Endodermal cell (in vitro differentiated cells): ENCODE data around the gene WDR47. TPM values are rescaled to one million over a fixed set of nuclear protein-coding genes. Genes with fewer than 3 reads are reported as not detected.

Source experiments
- DNase-seq: peaks from one replicate; pipeline ENCODE4 v3.0.0-alpha.2; 2017
- H3K27ac ChIP-seq: 2 replicates; pipeline ENCODE4 v1.5.1; 2013; ENCODE audit warnings: mild to moderate bottlenecking, low read depth, low read length, moderate library complexity
- H3K27me3 ChIP-seq: 2 replicates; pipeline ENCODE4 v1.6.1; 2013; ENCODE audit warnings: mild to moderate bottlenecking, low read length, moderate library complexity; ENCODE audit not compliant: insufficient read depth, control insufficient read depth, poor library complexity, severe bottlenecking
- H3K36me3 ChIP-seq: 2 replicates; pipeline ENCODE4 v1.7.0; 2013; ENCODE audit warnings: mild to moderate bottlenecking, low read length, moderate library complexity; ENCODE audit not compliant: control insufficient read depth, insufficient read depth
- H3K4me1 ChIP-seq: one replicate; pipeline ENCODE4 v1.7.0; 2013; ENCODE audit warnings: low read length; ENCODE audit not compliant: control insufficient read depth, insufficient read depth
- H3K4me3 ChIP-seq: 2 replicates; pipeline ENCODE4 v1.5.1; 2013; ENCODE audit warnings: mild to moderate bottlenecking, low read length, moderate library complexity
- H3K9ac ChIP-seq: 2 replicates; pipeline ENCODE4 v1.6.1; 2013; ENCODE audit warnings: mild to moderate bottlenecking, low read length, moderate library complexity; ENCODE audit not compliant: poor library complexity, severe bottlenecking; ENCODE audit errors: extremely low read depth
- H3K9me3 ChIP-seq: 2 replicates; pipeline ENCODE4 v1.6.1; 2013; ENCODE audit warnings: mild to moderate bottlenecking, low read length, moderate library complexity; ENCODE audit not compliant: control insufficient read depth
- H3K27ac Mint-ChIP-seq: 2 replicates; pipeline ENCODE4 v1.8.0; 2020; ENCODE audit warnings: mixed read lengths
- H3K27me3 Mint-ChIP-seq: 2 replicates; pipeline ENCODE4 v1.8.0; 2021; ENCODE audit warnings: mild to moderate bottlenecking, mixed read lengths; ENCODE audit not compliant: insufficient read depth
- H3K36me3 Mint-ChIP-seq: 2 replicates; pipeline ENCODE4 v1.8.0; 2020; ENCODE audit warnings: low read depth, mixed read lengths
- H3K4me1 Mint-ChIP-seq: 2 replicates; pipeline ENCODE4 v1.8.0; 2020; ENCODE audit warnings: mixed read lengths
- H3K4me3 Mint-ChIP-seq: 2 replicates; pipeline ENCODE4 v1.8.0; 2020; ENCODE audit warnings: mild to moderate bottlenecking, moderate library complexity, mixed read lengths
- H3K9me3 Mint-ChIP-seq: 2 replicates; pipeline ENCODE4 v1.8.0; 2020; ENCODE audit warnings: mild to moderate bottlenecking, mixed read lengths
- WGBS, 2 experiments: methylation state at CpG; one replicate each; pipeline versions ENCODE4 v1.1.5 to v1.1.7; 2013; ENCODE audit warnings: missing lambda C conversion rate in 2 of 2, mixed read lengths in 1 of 2; ENCODE audit not compliant: insufficient coverage in 1 of 2, insufficient read length in 1 of 2; 5-methylcytosine and 5-hydroxymethylcytosine counted together
- total RNA-seq, 2 donors: library from RNA; stranded (reverse); fragmentation: NEBNext Ultra II Directional in 1 of 2; extraction: Animal tissue kit (Norgen Biotek cat#: 25700) in 1 of 2; gene quantifications; 2 replicates in 1 of 2; 3 replicates in 1 of 2; pipeline ENCODE4 v1.2.1, GENCODE V29; 2021
- TF ChIP-seq, protein P1 (sequence below): fragments of 200-600 bp; sonication (generic); conservative IDR thresholded peaks from 2 replicates; pipeline ENCODE4 v1.5.0; 2021; ENCODE audit warnings: antibody characterized with exemption, mild to moderate bottlenecking

WDR47 gene
- total RNA-seq, 2 donors from 2014 or later: 7.5 to 9.2 TPM

DNA sequence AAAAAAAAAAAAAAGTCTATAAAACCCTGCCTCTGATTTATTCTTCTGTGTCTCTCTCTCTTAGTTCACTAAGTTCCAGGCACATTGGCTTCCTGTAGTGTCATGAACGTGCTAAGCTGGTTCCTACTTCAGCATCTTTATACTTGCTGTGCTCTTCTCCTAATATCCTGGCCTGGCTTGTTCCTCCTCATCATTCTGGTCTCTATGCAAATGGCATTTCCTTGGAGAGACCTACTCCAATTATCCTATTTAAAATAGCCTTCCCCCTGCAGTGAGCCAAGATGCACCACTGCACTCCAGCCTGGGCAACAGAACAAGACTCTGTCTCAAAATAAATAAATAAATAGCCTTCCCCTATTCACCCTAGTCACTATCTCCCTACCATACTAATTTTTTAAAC is 69.0 kb downstream of the WDR47 start:
- Histone ChIP-seq H3K9me3 (no peaks in the 10 kb centered on the region), H3K27me3 (no peaks in the 10 kb centered on the region), H3K4me3 (no peak overlapping the region), H3K27ac (no peak overlapping the region), H3K4me1 (no peaks in the 10 kb centered on the region), H3K9ac (no peak overlapping the region), H3K36me3 (peaks cover 13% of the 10 kb centered on the region)
- Mint-ChIP-seq H3K4me3 (no peak overlapping the region), H3K4me1 (peaks cover 6% of the 10 kb centered on the region), H3K36me3 (peaks cover 6% of the 10 kb centered on the region), H3K9me3 (no peaks in the 10 kb centered on the region), H3K27me3 (no peaks in the 10 kb centered on the region), H3K27ac (no peak overlapping the region)
- DNase-seq: no peak
- TF ChIP-seq, protein P1, sequence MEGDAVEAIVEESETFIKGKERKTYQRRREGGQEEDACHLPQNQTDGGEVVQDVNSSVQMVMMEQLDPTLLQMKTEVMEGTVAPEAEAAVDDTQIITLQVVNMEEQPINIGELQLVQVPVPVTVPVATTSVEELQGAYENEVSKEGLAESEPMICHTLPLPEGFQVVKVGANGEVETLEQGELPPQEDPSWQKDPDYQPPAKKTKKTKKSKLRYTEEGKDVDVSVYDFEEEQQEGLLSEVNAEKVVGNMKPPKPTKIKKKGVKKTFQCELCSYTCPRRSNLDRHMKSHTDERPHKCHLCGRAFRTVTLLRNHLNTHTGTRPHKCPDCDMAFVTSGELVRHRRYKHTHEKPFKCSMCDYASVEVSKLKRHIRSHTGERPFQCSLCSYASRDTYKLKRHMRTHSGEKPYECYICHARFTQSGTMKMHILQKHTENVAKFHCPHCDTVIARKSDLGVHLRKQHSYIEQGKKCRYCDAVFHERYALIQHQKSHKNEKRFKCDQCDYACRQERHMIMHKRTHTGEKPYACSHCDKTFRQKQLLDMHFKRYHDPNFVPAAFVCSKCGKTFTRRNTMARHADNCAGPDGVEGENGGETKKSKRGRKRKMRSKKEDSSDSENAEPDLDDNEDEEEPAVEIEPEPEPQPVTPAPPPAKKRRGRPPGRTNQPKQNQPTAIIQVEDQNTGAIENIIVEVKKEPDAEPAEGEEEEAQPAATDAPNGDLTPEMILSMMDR: no peak
- WGBS, 2 experiments: 93 to 100% methylated on average over 1 of the region's 1 CpG

DNA sequence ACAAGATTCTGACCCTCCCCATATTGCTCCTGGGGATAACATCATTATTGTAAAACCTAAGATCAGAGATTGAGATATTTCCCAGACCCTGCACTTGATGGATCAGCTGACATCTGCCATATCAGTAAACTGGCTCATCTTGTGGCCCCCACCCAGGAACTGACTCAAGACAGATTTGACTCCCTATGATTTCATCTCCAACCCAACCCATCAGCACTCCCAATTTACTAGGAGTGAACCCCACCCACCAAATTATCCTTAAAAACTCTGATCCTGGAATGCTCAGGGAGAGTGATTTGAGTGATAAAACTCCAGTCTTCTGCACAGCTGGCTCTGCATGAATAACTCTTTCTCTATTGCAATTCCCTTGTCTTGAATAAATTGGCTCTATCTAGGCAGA is 72.6 kb downstream of the WDR47 start:
- no peaks in the 10 kb centered on the region for H3K27me3 ChIP-seq
- H3K4me1 ChIP-seq: no peaks in the 10 kb centered on the region
- H3K27ac Mint-ChIP-seq: no peak overlapping the region
- peaks cover 10% of the 10 kb centered on the region for H3K36me3 ChIP-seq
- peaks cover 6% of the 10 kb centered on the region for H3K36me3 Mint-ChIP-seq
- no peak overlapping the region for H3K4me3 ChIP-seq
- H3K27ac ChIP-seq: no peak overlapping the region
- no peak for DNase-seq
- H3K27me3 Mint-ChIP-seq: no peaks in the 10 kb centered on the region
- H3K9ac ChIP-seq: no peak overlapping the region
- H3K4me1 Mint-ChIP-seq: no peaks in the 10 kb centered on the region
- no peaks in the 10 kb centered on the region for H3K9me3 ChIP-seq
- H3K9me3 Mint-ChIP-seq: no peaks in the 10 kb centered on the region
- no peak overlapping the region for H3K4me3 Mint-ChIP-seq
- TF ChIP-seq, protein P1: no peak

DNA sequence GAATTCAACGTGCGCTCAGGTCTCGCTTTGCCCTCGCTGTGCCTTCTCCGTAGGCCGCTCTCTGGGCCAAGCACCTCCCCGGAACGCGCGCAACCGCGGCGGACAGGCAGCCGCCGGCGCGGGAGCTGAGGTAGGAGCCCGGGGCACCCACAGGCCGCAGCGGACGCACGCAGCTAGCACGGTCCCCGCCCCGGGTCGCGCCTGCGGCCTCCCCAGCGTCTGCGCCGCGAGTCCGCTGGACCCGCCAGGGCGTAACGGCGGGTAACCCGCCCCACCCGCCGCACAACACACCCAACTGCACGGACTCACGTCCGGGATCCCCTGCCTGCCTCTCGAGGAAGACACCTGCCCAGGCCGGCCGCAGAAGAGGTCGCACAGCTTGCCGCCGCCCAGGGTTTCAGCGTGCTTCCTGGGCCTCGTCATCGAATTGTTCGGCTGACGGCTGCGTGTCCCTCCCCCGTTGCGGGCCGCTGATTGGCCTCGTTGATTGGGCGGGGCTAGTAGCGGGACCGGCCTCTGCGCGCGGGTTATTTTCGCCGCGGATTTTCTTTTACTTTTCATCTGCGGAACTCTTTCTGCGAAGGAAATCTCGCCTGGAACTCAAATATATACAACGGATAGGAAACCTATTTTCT is 78.7 kb downstream of the WDR47 start, which contains the start of gene CLCC1:
CLCC1 (minus strand) TSS at position 433 of the 635 bp plus-strand sequence. CDS start 13,047 bp downstream, outside the sequence.
- H3K4me1 Mint-ChIP-seq: peaks cover 7% of the 10 kb centered on the region
- peak within 1 kb of the TSS; percentile 75 for H3K4me3 Mint-ChIP-seq
- H3K9me3 Mint-ChIP-seq: no peaks in the 10 kb centered on the region
- H3K36me3 ChIP-seq: peaks cover 4% of the 10 kb centered on the region
- peak; percentile 97 for DNase-seq
- TF ChIP-seq, protein P1: no peak
- H3K27me3 ChIP-seq: no peaks in the 10 kb centered on the region
- H3K27ac Mint-ChIP-seq: peak within 1 kb of the TSS; percentile 93
- peak within 1 kb of the TSS; percentile 77 for H3K27ac ChIP-seq
- peak within 1 kb of the TSS; percentile 91 for H3K4me3 ChIP-seq
- WGBS, 2 experiments: 0% methylated on average over 7 to 69 of the region's 72 CpGs
- H3K36me3 Mint-ChIP-seq: no peaks in the 10 kb centered on the region
- peak within 1 kb of the TSS; percentile 96 for H3K9ac ChIP-seq
- H3K9me3 ChIP-seq: no peaks in the 10 kb centered on the region
- H3K4me1 ChIP-seq: no peaks in the 10 kb centered on the region
- no peaks in the 10 kb centered on the region for H3K27me3 Mint-ChIP-seq
